Psoas muscle (tissue), 8 donors: ENCODE results near the gene PEX12. TPM values are rescaled to one million over a fixed set of nuclear protein-coding genes. Genes with fewer than 3 reads are reported as not detected.
A peak's percentile ranks its signal among the peaks of the same experiment; 100 is the strongest.
"Not testable (repeated sequence)": the region's sequence is repeated elsewhere in the genome, so short reads cannot be mapped to it uniquely, and the experiment has no call there.

Source experiments
- ATAC-seq, 4 donors: fragments of 200-7000 bp; cut with Tn5 transposase; one replicate each; pipeline ENCODE4 v1.9.1; 2020; ENCODE audit warnings: moderate library complexity in 3 of 4, mild to moderate bottlenecking in 2 of 4
- DNase-seq, 2 donors: peaks; one replicate each; pipeline ENCODE4 v3.0.0-alpha.2; 2020
- H3K27ac ChIP-seq: fragments of 200-600 bp; one replicate; pipeline ENCODE4 v1.8.0; 2022
- H3K27me3 ChIP-seq, 3 donors: fragments of 200-600 bp in 1 of 3; one replicate each; pipeline versions ENCODE4 v1.6.1 to v1.8.0; 2013 to 2022; ENCODE audit warnings: low read length in 2 of 3, mild to moderate bottlenecking in 2 of 3, moderate library complexity in 1 of 3; ENCODE audit not compliant: insufficient read depth in 3 of 3
- H3K36me3 ChIP-seq, 2 donors: fragments of 200-600 bp in 1 of 2; one replicate each; pipeline versions ENCODE4 v1.6.1 to v1.8.0; 2013 to 2022; ENCODE audit warnings: low read depth in 1 of 2, mild to moderate bottlenecking in 1 of 2, moderate library complexity in 1 of 2; ENCODE audit not compliant: insufficient read depth in 1 of 2
- H3K4me1 ChIP-seq: fragments of 200-600 bp; one replicate; pipeline ENCODE4 v1.8.0; 2022
- H3K4me3 ChIP-seq: fragments of 200-600 bp; one replicate; pipeline ENCODE4 v1.8.0; 2022; ENCODE audit warnings: mild to moderate bottlenecking
- H3K9me3 ChIP-seq: fragments of 200-600 bp; one replicate; pipeline ENCODE4 v1.8.0; 2022
- CTCF ChIP-seq: fragments of 200-600 bp; IDR thresholded peaks from one replicate; pipeline ENCODE4 v1.8.0; 2022; ENCODE audit warnings: antibody characterized with exemption
- WGBS, 3 donors: extraction: QIAGEN DNeasy Blood & Tissue Kit; methylation state at CpG; one replicate each; pipeline versions ENCODE4 v1.1.6 to v1.1.7; 2013; 5-methylcytosine and 5-hydroxymethylcytosine counted together
- intact Hi-C, 2 donors: fragments of 100-400 bp; cut with DNase I; formaldehyde crosslinking; loops; one replicate each; pipeline versions ENCODE4 v1.11.0 to v1.14.2; 2022
- polyA plus RNA-seq, 3 donors: library from polyadenylated mRNA; stranded (reverse); fragments of 200-250 nt; gene quantifications; one replicate each; pipeline ENCODE4 v1.2.3, GENCODE V29; 2013
- total RNA-seq, 4 donors: library from RNA; stranded (reverse); fragmentation: NEBNext Ultra II Directional in 2 of 4; extraction: Animal tissue kit (Norgen Biotek cat#: 25700) in 2 of 4; gene quantifications; one replicate each; pipeline versions ENCODE4 v1.2.1 to v1.2.4, GENCODE V29; 2021 to 2023
- donor health status: healthy with polysubstance abuse.
- donor health status: DM: no; HTN: no; CAD: no; lungs with moderate emphysema.
- donor health status: Bipolar disorder and iron deficiency.
- donor health status: healthy.
- donor health status: DM: yes; HTN: yes; CAD: no.
- donor health status: DM: no; HTN: no; CAD: no.
- donor health status: DM: no; HTN: no; CAD: no.
- donor health status: DM: yes; HTN: yes; CAD: no.

PEX12 gene
- total and polyA plus RNA-seq, 7 donors = 3.1 to 11.7 (median 5.5) TPM

DNA sequence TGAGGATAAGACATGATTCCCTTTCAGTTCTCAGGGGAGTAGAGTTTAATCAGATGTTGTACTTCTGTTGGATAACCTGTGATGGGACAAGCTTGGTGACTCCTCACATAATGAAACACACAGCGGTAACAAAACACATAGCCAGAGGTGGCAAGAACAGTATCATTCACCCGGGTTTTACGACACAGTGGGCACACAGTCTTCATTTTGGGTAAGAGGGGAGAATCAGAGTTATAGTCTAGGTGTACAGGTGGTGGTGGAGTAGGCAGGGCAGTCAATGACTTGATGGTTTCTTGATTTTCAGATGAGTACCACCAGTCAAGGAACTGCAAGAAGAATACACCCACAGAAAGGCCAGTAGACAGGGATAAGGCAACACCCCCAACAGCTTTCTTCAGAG is 2.6 kb downstream of the PEX12 start:
- H3K36me3 ChIP-seq = peaks cover 4 to 41% of the 10 kb centered on the region in 2 donors
- no peak overlapping the region for H3K4me3 ChIP-seq
- no peak overlapping the region for H3K27ac ChIP-seq
- H3K9me3 ChIP-seq = no peaks in the 10 kb centered on the region
- no peak for TF ChIP-seq CTCF
- H3K27me3 ChIP-seq = no peaks in the 10 kb centered on the region
- no peak for ATAC-seq
- WGBS, 3 donors = 84 to 90% (median 86%) methylated on average over 3 of the region's 3 CpGs
- intact Hi-C loops = no loop called here
- no peak for DNase-seq
- peaks cover 16% of the 10 kb centered on the region for H3K4me1 ChIP-seq

DNA sequence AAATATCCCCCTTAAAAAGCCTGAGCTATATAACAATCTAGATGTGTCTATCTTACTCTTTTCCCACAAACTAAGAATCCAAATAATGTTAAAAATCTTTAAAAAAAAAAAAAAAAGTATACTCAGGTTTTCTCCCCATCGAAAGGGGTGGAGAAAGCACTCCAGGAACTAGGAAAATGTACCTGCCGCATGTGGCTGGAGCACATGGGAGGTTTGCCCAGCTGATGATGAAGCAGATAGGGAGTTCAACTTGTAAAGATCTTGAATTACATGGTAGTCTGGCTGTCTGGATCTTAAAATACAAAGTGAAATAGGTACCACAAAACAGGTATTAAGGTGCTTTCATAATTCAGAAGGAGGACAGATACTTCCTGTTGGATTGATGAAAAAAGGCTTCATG is 9.0 kb downstream of the PEX12 start:
- DNase-seq = no peak
- intact Hi-C loops = no loop called here
- WGBS, 3 donors = 82 to 90% (median 86%) methylated on average over 2 of the region's 2 CpGs
- H3K27me3 ChIP-seq = no peaks in the 10 kb centered on the region
- peaks cover 0 to 13% of the 10 kb centered on the region in 2 donors for H3K36me3 ChIP-seq
- TF ChIP-seq CTCF = no peak
- H3K9me3 ChIP-seq = no peaks in the 10 kb centered on the region
- H3K4me1 ChIP-seq = peaks cover 16% of the 10 kb centered on the region
- no peak overlapping the region for H3K4me3 ChIP-seq
- no peak overlapping the region for H3K27ac ChIP-seq
- no peak for ATAC-seq

- DNase-seq (no peak), ATAC-seq (peak in 1 of 4 donors; percentile 54)
- Histone ChIP-seq H3K4me1 (peaks cover 16% of the 10 kb centered on the region), H3K27me3 (no peaks in the 10 kb centered on the region), H3K9me3 (no peaks in the 10 kb centered on the region), H3K4me3 (peak overlapping the region; percentile 81), H3K27ac (peak overlapping the region; percentile 80), H3K36me3 (peaks cover 0 to 4% of the 10 kb centered on the region in 2 donors)
- intact Hi-C loops = no loop called here
- TF ChIP-seq CTCF = no peak
- WGBS, 3 donors = 23 to 25% (median 24%) methylated on average over 15 of the region's 15 CpGs
These were observed 9.8 kb downstream of the PEX12 start for GRCh38 chr17:35568561-35568960.

- no peaks in the 10 kb centered on the region for H3K27me3 ChIP-seq
- ATAC-seq (no peak), DNase-seq (no peak)
- H3K36me3 ChIP-seq = no peaks in the 10 kb centered on the region
- H3K9me3 ChIP-seq = no peaks in the 10 kb centered on the region
- 67 to 71% (median 70%) methylated on average over 11 of the region's 11 CpGs for WGBS, 3 donors
- peak overlapping the region; percentile 81 for H3K4me3 ChIP-seq
- intact Hi-C loops = no loop called here
- H3K27ac ChIP-seq = peak overlapping the region; percentile 80
- peaks cover 16% of the 10 kb centered on the region for H3K4me1 ChIP-seq
- TF ChIP-seq CTCF = no peak
These were observed 11.4 kb downstream of the PEX12 start for GRCh38 chr17:35566968-35567367.

DNA sequence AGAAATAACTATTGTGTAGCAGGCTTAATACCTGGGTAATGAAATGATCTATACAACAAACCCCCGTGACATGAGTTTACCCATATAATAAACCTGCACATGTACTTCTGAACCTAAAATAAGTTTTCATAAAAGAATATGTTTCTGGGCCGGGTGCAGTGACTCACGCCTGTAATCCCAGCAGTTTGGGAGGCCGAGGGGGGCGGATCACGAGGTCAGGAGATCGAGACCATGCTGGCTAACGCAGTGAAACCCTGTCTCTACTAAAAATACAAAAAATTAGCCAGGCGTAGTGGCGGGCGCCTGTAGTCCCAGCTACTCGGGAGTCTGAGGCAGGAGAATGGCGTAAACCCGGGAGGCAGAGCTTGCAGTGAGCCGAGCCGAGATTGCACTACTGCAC is 15.2 kb downstream of the PEX12 start:
- ATAC-seq = not testable (repeated sequence)
- WGBS, 3 donors = 74 to 81% (median 75%) methylated on average over 12 to 16 of the region's 16 CpGs

More for the DNA sequence above, 15.2 kb downstream of the PEX12 start:
- DNase-seq, H3K9me3 ChIP-seq, H3K27me3 ChIP-seq, intact Hi-C loops, H3K4me3 ChIP-seq, H3K36me3 ChIP-seq, H3K27ac ChIP-seq, H3K4me1 ChIP-seq: not testable (repeated sequence)
